ENCODE data around the gene MOAP1. TPM values are rescaled to one million over a fixed set of nuclear protein-coding genes. Genes with fewer than 3 reads are reported as not detected.

Gene MOAP1
- total and polyA plus RNA-seq, 2 experiments from 2014 or later: 8.6 to 21.6 TPM

DNA sequence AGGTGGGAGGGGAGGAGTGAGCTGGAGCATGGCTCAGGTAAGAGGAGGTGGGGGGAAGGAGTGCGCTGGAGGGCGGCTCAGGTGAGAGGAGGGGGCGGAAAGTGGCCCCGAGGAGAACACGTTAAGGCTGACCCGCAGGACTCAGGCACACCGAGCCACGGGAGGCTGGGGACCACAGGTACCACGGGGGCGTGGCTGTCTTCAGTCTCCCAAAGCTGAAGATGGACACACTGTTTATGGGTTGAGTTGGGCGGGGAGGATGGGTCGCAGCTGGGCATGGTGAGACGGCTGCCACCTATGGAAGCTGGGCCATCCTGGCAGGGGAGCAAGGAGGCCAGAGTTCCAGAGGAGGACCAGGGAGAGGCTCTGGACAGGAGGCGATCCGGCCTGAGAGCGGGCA, 45.8 kb upstream of the MOAP1 start:
- H3K27ac Mint-ChIP-seq: peak overlapping the region; percentile 60; the same call in 1 of the 2 replicates
- H4K20me1 ChIP-seq (replicated peaks; ENCODE audit: insufficient read depth): 0 out of 2 replicates have a peak, but pooled peaks cover 5% of the 10 kb centered on the region

More for the DNA sequence above, 45.8 kb upstream of the MOAP1 start:
- H3F3A ChIP-seq (replicated peaks; ENCODE audit: low read depth): no peaks in the 10 kb centered on the region
- H3K4me1 ChIP-seq (ENCODE audit: insufficient read depth): no peaks in the 10 kb centered on the region
- peaks cover 30% of the 10 kb centered on the region for H3K36me3 Mint-ChIP-seq (ENCODE audit: low read depth)
- no peak overlapping the region for H3K4me2 ChIP-seq
- ATAC-seq (no peak), DNase-seq (ENCODE audit: low spot score) (no peak)
- no peak overlapping the region for H3K4me3 ChIP-seq
- no peaks in the 10 kb centered on the region for H3K79me2 ChIP-seq (replicated peaks; ENCODE audit: insufficient read depth)
- H3K4me3 Mint-ChIP-seq: no peak overlapping the region
- H3K9me2 ChIP-seq (ENCODE audit: insufficient read depth): no peaks in the 10 kb centered on the region
- H3K9me3 Mint-ChIP-seq: no peaks in the 10 kb centered on the region
- peaks cover 4% of the 10 kb centered on the region; the same call in 1 of the 2 replicates for H3K36me3 ChIP-seq (ENCODE audit: insufficient read depth)
- no peak overlapping the region for H3K27ac ChIP-seq (ENCODE audit: low read depth)
- no peak overlapping the region for H2AFZ ChIP-seq
- no peaks in the 10 kb centered on the region for H3K27me3 ChIP-seq (ENCODE audit: insufficient read depth)
- TF ChIP-seq, protein P1, sequence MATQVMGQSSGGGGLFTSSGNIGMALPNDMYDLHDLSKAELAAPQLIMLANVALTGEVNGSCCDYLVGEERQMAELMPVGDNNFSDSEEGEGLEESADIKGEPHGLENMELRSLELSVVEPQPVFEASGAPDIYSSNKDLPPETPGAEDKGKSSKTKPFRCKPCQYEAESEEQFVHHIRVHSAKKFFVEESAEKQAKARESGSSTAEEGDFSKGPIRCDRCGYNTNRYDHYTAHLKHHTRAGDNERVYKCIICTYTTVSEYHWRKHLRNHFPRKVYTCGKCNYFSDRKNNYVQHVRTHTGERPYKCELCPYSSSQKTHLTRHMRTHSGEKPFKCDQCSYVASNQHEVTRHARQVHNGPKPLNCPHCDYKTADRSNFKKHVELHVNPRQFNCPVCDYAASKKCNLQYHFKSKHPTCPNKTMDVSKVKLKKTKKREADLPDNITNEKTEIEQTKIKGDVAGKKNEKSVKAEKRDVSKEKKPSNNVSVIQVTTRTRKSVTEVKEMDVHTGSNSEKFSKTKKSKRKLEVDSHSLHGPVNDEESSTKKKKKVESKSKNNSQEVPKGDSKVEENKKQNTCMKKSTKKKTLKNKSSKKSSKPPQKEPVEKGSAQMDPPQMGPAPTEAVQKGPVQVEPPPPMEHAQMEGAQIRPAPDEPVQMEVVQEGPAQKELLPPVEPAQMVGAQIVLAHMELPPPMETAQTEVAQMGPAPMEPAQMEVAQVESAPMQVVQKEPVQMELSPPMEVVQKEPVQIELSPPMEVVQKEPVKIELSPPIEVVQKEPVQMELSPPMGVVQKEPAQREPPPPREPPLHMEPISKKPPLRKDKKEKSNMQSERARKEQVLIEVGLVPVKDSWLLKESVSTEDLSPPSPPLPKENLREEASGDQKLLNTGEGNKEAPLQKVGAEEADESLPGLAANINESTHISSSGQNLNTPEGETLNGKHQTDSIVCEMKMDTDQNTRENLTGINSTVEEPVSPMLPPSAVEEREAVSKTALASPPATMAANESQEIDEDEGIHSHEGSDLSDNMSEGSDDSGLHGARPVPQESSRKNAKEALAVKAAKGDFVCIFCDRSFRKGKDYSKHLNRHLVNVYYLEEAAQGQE (IDR thresholded peaks at IDR 0.05; ENCODE audit: unreplicated experiment): no peak
- TF ChIP-seq, protein P2, sequence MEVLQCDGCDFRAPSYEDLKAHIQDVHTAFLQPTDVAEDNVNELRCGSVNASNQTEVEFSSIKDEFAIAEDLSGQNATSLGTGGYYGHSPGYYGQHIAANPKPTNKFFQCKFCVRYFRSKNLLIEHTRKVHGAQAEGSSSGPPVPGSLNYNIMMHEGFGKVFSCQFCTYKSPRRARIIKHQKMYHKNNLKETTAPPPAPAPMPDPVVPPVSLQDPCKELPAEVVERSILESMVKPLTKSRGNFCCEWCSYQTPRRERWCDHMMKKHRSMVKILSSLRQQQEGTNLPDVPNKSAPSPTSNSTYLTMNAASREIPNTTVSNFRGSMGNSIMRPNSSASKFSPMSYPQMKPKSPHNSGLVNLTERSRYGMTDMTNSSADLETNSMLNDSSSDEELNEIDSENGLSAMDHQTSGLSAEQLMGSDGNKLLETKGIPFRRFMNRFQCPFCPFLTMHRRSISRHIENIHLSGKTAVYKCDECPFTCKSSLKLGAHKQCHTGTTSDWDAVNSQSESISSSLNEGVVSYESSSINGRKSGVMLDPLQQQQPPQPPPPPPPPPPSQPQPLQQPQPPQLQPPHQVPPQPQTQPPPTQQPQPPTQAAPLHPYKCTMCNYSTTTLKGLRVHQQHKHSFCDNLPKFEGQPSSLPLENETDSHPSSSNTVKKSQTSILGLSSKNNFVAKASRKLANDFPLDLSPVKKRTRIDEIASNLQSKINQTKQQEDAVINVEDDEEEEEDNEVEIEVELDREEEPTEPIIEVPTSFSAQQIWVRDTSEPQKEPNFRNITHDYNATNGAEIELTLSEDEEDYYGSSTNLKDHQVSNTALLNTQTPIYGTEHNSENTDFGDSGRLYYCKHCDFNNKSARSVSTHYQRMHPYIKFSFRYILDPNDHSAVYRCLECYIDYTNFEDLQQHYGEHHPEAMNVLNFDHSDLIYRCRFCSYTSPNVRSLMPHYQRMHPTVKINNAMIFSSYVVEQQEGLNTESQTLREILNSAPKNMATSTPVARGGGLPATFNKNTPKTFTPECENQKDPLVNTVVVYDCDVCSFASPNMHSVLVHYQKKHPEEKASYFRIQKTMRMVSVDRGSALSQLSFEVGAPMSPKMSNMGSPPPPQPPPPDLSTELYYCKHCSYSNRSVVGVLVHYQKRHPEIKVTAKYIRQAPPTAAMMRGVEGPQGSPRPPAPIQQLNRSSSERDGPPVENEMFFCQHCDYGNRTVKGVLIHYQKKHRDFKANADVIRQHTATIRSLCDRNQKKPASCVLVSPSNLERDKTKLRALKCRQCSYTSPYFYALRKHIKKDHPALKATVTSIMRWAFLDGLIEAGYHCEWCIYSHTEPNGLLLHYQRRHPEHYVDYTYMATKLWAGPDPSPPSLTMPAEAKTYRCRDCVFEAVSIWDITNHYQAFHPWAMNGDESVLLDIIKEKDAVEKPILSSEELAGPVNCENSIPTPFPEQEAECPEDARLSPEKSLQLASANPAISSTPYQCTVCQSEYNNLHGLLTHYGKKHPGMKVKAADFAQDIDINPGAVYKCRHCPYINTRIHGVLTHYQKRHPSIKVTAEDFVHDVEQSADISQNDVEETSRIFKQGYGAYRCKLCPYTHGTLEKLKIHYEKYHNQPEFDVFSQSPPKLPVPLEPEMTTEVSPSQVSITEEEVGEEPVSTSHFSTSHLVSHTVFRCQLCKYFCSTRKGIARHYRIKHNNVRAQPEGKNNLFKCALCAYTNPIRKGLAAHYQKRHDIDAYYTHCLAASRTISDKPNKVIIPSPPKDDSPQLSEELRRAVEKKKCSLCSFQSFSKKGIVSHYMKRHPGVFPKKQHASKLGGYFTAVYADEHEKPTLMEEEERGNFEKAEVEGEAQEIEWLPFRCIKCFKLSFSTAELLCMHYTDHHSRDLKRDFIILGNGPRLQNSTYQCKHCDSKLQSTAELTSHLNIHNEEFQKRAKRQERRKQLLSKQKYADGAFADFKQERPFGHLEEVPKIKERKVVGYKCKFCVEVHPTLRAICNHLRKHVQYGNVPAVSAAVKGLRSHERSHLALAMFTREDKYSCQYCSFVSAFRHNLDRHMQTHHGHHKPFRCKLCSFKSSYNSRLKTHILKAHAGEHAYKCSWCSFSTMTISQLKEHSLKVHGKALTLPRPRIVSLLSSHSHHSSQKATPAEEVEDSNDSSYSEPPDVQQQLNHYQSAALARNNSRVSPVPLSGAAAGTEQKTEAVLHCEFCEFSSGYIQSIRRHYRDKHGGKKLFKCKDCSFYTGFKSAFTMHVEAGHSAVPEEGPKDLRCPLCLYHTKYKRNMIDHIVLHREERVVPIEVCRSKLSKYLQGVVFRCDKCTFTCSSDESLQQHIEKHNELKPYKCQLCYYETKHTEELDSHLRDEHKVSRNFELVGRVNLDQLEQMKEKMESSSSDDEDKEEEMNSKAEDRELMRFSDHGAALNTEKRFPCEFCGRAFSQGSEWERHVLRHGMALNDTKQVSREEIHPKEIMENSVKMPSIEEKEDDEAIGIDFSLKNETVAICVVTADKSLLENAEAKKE (CRISPR knock-in tag; IDR thresholded peaks at IDR 0.05): no peak
- TF ChIP-seq EZH2phosphoT487 (IDR thresholded peaks at IDR 0.05; ENCODE audit: unreplicated experiment) (no peak), STAT1 (IDR thresholded peaks at IDR 0.05; ENCODE audit: unreplicated experiment) (no peak), JUNB (IDR thresholded peaks at IDR 0.05; ENCODE audit: unreplicated experiment) (no peak), ZNF331 (CRISPR knock-in tag; IDR thresholded peaks at IDR 0.05; ENCODE audit: low read depth) (no peak), POLR2AphosphoS5 (IDR thresholded peaks at IDR 0.05; ENCODE audit: low read depth) (no peak), NANOG (IDR thresholded peaks at IDR 0.05; ENCODE audit: borderline replicate concordance) (no peak), ZNF114 (CRISPR knock-in tag; IDR thresholded peaks at IDR 0.05) (no peak)
- TF ChIP-seq, protein P3, sequence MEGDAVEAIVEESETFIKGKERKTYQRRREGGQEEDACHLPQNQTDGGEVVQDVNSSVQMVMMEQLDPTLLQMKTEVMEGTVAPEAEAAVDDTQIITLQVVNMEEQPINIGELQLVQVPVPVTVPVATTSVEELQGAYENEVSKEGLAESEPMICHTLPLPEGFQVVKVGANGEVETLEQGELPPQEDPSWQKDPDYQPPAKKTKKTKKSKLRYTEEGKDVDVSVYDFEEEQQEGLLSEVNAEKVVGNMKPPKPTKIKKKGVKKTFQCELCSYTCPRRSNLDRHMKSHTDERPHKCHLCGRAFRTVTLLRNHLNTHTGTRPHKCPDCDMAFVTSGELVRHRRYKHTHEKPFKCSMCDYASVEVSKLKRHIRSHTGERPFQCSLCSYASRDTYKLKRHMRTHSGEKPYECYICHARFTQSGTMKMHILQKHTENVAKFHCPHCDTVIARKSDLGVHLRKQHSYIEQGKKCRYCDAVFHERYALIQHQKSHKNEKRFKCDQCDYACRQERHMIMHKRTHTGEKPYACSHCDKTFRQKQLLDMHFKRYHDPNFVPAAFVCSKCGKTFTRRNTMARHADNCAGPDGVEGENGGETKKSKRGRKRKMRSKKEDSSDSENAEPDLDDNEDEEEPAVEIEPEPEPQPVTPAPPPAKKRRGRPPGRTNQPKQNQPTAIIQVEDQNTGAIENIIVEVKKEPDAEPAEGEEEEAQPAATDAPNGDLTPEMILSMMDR (conservative IDR thresholded peaks at IDR 0.05; ENCODE audit: low read depth in 2 of 2): no peak
- no peaks in the 10 kb centered on the region; the same call in 2 of the 3 replicates for H3K4me1 Mint-ChIP-seq
- H3K27me3 Mint-ChIP-seq (ENCODE audit: insufficient read depth, low read depth, poor library complexity): peaks cover 7% of the 10 kb centered on the region

All from GM23338 (cell line).